SK-N-MC (cell line): ENCODE data around the gene SMKR1.

Source experiments
- EZH2 ChIP-seq: fragments of 200-600 bp; sonication (generic); IDR thresholded peaks from one replicate; pipeline ENCODE4 v1.6.1; 2017; ENCODE audit warnings: antibody characterized with exemption
- POLR2AphosphoS5 ChIP-seq: IDR thresholded peaks from 2 replicates; pipeline ENCODE4 v1.6.1; 2012; ENCODE audit warnings: mild to moderate bottlenecking, low read depth, low read length, borderline replicate concordance

GRCh38 chr7:129496653-129497052, 5.7 kb upstream of the SMKR1 start:
- no peak for TF ChIP-seq POLR2AphosphoS5
- no peak for TF ChIP-seq EZH2
